LoVo (cell line): ENCODE data around the gene FBLIM1.

Source experiments
- DNase-seq: peaks from one replicate; pipeline ENCODE4 v3.0.0-alpha.2; 2016; ENCODE audit warnings: low spot score

Gene FBLIM1

DNA sequence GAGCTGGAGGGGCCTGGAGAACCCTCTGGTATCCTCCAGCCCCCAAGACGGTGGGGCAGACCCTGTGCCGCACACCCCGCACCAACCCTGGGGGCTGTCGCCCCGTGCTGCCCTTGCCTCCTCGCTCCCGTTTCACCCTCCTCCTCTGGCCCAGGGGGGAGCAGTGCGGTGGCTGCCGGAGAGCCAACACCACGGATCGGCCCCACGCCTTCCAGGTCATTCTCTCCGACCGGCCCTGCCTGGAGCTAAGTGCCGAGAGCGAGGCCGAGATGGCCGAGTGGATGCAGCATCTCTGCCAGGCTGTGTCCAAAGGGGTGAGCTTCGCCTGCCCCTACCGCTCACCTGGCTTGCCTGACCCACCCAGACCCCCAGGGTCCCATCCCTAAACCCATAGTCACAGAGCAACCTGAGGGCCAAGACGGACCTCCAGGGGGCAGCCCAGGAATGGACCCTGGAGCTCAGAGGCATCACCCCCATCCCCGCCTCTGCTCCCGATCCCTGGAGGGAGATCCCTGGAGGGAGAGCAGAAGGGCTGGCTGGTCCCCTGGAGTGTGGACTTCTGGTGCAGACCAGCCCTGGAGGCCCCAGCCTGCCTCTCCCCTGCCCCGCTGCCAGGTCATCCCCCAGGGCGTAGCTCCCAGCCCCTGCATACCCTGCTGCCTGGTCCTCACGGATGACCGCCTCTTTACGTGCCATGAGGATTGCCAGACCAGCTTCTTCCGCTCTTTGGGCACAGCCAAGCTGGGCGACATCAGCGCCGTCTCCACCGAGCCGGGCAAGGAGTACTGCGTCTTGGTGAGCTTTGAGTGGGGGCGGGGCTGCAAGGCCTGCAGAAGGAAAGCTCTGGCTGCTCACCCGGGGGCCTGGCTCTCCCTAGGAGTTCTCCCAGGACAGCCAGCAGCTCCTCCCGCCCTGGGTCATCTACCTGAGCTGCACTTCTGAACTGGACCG is 26.6 kb upstream of the FBLIM1 start:
- DNase-seq = no peak

DNA sequence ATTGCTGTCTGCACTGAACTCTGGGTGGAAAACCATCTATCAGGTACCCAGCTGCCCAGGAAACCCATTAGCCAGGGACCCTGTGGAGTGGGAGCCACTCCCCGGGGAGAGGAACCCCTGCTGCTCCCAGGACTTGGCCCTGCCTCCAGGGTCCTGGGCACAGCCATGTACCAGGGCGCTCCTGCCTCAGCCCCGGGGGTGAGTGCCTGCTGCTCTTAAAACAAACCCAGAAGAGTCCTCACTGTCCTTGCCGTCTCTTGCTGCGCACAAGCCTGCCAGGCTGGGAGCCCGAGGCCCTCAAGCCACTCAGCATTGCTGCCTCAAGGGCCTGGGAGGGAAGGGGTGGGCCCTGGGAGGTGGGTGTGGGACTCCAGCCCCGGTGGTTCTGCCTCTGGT is 25.9 kb upstream of the FBLIM1 start:
- no peak for DNase-seq

DNA sequence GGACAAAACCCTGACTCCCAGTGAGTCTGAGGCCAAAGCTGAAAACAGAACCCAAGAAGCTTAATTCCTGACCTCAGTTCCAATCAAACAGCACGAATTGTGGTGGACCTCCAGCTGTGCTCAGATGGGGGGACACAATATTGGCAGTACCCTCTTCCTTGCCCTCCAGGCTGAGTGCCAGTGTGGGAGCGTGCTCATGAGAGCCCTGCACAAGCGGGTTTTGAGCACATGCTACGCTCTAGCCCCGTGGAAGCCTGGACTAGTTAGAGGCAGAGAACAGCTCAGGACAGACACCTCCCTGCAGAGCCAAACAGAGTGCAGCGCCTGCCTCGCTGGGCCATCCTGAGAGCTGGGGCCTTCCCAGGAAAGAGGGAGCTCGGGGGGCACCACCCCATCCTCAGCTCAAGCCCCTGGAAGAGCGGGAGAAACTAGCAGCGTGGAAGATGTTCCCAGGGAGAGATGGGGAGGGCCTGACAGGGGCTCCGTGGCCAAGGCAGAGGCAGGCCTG is 25.3 kb upstream of the FBLIM1 start:
- DNase-seq = no peak

DNA sequence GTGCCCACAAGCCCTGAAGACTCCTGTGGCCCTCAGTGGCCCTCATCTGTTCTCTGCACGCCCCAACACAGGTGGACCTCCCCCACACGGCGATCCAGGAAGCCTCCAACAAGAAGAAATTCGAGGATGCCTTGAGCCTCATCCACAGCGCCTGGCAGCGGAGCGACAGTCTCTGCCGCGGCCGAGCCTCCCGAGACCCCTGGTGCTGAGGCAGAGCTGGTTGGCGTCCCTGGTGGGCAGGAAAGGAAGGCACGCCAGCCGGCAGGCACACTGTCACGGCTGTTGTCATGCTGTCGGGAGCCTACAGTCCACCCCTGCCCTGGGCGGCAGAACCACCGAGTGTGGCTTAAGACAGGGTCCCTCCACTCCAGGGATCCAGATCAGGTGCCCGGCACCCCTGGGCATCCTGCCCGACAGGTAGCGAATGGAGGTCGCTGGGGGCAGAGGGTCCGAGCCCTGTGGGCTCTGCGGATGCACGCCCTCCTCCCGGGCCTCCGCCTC is 24.8 kb upstream of the FBLIM1 start:
- DNase-seq = no peak

DNA sequence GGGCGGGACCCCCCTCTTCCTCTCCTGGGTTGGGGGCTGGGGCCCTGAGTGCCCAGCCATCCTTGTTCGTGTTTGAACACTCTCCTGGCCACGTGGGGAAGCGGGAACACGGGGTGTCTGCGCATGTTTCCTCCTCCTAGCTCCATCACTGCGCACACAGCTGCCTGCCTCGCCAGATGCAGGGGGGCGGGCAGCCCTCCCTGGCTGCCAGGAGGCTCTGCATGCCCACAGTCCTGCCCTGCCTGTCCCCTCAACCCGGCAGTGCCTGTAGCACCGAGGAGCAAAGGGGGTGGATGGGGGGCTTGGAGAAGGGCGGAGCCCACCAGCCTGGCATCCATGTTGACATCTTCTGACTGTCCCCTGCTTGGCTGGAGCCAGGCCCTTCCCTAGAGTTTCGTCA is 24.3 kb upstream of the FBLIM1 start:
- no peak for DNase-seq

DNA sequence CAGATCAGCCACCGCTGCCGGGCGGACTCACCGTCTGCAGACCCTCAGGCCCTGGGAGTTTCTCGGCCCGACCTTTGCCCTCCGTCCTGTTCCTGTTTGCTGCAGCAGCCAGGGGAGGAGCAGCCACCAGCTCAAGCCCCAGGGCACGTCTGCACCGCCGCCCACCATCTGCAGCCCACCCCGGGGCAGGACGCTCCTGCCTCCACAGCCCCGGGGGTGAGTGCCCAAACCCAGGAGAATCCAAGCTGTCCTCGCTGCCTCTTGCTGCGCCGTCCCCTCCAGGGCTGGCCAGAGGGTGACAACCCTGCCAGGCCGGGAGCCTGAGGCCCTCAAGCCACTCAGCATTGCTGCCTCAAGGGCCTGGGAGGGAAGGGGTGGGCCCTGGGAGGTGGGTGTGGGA is 23.7 kb upstream of the FBLIM1 start:
- no peak for DNase-seq

DNA sequence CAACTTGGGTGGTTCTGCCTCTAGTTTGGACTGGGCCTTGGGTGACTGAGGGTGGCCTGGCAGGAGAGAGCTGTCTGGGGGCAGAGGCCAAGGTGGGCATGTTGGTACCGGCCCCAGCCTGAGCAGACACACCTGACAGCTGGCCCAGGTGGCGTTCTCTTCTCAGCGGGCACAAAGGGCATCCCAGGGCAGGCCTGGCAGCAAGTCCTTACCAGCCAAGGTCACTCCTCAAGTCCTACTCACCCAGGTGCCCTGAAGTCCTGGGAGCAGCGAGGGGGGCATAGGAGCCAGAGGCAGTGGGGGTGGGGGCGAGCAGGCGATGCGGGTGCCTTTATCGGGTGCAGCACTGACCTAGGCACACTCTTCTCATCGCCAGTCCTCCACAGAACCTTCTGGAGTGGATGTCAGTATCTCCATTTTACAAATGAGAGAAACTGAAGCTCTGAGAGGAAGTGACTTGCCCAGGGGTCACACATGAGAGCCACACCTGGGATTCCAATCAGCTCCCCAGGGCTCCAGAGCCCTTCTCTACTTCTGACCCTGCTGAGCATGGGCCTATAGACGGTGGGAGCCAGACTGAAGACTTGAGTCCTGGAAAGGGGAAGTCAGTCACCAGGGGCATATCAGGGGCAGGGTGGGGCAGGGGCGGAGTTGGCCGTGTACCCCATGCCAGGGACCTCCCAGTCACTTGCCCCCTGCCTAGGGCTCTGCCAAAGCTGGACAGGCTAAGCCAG is 23.1 kb upstream of the FBLIM1 start:
- DNase-seq = no peak

DNA sequence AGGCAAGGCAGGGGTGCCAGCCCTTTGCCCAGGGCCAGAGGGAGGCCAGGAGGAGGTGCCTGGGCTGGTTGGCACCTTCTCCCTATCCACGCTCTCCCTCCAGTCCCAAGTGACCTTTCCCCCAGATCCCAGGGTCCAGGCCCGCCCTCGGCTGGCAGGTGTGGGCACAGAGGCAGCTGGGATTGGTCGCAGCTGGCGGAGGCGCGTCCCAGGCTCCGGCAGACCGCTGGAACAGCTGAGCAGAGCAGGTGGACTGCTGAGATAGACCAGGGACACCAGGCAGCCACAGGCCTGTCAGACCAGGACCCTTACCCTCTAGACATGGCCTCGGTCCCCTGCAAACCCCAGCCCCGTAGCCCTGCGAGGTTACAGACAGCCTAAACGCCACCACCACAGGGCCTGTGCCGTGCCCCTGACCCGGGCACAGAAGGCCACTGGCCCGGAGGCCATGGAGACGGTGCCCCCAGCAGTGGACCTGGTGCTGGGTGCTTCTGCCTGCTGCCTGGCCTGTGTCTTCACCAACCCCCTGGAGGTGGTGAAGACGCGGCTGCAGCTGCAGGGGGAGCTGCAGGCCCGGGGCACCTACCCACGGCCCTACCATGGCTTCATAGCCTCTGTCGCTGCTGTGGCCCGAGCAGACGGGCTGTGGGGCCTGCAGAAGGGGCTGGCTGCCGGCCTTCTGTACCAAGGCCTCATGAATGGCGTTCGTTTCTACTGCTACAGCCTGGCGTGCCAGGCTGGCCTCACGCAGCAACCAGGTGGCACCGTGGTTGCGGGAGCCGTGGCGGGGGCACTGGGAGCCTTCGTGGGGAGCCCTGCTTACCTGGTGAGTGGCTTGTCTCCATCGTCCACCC is 22.3 kb upstream of the FBLIM1 start, which contains the start of gene SLC25A34:
Gene SLC25A34, plus strand, starts transcription at position 221 of the 854 bp plus-strand sequence. Its CDS starts 228 bp downstream, at position 449.
- DNase-seq = no peak

DNA sequence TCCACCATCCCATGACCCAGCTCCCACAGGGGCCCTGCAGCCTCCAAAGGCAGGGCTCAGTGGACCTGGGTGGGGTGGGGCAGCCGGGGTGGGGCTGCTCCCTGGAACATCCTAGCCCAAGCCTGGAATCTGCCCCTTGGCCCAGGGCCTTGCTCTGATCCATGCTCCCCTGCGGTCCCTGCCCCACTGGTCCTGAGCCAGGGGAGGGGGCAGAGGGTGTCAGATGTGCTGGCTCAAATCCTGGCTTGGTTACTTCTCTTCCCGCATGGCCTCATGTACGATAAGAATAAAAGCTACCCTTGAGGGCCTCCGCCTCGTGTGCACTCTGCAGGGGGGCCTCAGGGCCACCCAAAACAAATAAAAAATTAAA is 21.7 kb upstream of the FBLIM1 start:
- DNase-seq = no peak

DNA sequence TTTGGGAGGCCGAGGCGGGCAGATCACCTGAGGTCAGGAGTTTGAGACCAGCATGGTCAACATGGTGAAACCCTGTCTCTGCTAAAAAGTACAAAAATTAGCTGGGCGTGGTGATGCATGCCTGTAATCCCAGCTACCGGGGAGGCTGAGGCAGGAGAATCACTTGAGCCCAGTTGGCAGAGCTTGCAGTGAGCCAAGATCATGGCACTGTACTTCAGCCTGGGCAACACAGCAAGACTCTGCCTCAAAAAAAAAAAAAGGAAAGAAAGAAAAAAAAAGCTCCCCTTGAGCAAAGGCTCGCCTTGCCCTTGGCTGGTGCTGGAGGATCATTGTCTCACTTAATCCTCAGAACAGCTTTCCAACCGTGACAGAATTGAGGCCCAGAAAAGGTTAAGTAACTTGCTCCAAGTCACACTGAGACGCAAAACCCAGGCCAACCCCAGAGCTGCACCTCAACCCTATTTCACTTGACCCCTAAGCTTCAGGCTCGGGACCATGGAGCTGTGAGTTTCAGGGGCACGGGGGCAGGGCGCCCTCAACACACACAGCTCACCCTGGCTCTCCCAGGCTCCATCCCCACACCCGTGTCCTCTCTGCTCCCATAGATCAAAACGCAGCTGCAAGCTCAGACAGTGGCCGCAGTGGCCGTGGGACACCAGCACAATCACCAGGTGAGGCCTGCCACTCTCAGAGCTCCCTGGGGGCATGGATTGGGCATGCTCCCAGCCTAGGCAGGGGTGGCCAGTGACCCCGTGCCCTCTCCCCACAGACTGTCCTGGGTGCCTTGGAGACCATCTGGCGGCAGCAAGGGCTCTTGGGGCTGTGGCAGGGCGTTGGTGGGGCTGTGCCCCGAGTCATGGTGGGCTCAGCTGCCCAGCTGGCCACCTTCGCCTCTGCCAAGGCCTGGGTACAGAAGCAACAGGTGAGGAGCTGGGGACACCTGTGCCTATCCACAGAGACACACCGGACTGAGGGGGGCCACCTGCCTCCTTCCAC is 21.0 kb upstream of the FBLIM1 start:
- DNase-seq = no peak

DNA sequence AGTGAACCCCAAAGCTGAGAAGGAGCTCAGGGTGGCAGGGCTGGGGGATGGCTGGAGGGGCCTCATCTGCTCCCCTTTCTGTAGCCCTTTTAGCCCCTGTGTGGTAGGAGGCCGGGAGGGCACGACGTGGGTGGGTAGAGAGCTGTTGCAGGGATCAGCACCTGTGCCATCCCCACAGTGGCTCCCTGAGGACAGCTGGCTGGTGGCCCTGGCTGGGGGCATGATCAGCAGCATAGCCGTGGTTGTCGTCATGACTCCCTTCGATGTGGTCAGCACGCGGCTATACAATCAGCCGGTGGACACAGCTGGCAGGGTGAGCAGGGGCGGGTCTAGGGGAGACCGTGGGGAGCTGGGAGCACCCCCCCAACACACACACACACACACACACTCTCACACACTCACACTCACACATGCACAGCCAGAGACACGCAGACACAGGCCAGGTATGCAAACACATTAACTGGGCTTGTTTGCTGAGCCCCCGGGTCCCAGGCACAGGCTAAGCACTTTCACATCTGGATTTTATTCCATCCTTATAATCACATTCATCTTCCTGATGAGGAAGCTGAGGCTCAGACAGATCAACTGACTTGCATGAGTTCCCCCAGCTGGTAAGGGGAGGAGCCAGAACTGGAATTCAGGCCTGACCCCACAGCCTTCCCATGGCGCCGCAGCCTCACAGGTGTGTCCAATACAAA is 20.0 kb upstream of the FBLIM1 start:
- DNase-seq = no peak

DNA sequence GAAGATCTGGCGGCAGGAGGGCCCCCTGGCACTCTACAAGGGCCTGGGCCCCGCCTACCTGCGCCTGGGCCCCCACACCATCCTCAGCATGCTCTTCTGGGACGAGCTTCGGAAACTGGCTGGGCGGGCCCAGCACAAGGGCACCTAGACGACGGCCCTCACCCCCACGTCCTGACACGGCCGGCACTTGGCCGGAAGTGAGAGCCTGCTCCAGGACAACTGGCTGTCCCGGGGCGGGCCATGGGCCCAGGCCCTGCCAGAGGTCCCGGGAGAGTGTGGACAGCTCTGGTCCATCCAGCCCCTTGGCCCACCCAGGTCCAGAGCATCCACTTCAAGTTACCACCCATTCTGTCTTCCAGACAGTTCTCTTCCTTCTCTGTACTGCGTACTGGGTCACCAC is 19.3 kb upstream of the FBLIM1 start:
- no peak for DNase-seq

DNA sequence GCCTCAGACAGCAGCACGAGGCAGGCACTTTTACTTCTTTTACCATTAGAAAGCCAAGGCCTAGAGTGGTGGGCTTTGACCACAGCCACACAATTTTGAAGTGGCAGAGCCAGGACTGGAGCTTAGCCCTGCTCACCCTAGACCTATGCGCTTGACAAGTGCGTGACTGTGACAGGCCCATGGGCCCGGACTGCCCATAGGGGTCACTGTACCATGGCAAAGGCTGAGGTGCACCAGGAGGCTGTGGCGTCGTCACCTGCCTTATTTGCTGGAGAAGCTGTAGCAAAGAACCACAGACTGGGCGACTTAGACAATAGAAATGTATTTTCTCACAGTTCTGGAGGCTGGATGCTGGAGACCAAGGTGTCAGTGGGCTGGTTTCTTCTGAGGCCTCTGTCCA is 18.9 kb upstream of the FBLIM1 start:
- DNase-seq = no peak

DNA sequence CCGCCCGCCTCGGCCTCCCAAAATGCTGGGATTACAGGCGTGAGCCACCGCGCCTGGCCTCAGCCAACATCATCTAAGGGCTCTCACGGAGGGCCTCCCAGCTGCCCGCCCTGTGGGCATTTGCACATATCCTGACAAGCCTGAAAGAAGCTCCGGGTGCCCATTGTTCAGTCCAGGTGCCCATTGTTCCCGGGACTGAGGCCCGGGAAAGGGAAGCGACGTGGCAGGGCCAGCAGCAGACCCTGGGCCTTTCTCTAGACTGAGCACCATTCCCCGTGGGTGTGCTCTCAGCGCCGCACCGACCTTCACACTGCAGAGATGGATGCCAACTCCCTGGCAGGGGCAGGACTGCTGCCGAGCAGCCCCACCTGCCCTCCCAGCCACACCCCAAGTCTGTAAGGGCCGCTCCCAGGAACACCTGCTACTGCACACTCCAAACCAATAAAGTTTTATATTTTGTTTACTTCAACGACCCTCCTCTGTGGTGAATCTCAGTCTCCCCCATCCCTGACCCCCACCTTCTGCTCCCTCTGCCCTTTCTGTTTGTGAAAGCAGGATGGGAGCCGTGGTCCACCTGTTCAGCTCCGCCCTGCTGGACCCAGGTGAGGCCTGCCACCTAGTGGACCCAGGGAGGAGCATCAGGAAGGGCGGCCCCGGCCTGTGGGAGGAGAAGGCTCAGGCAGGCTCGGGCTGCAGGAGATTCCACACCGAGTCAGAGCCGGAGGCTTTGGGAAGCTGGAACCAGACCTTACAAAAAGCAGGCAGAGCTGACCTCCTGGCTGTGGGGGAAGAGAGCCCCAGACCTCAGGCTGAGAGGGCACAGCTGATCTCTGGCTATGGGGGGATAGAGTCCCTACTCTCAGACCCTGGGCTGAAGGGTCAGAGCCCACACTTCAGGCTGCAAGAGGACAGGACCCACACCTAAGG is 17.4 kb upstream of the FBLIM1 start:
- DNase-seq = peak; percentile 84

DNA sequence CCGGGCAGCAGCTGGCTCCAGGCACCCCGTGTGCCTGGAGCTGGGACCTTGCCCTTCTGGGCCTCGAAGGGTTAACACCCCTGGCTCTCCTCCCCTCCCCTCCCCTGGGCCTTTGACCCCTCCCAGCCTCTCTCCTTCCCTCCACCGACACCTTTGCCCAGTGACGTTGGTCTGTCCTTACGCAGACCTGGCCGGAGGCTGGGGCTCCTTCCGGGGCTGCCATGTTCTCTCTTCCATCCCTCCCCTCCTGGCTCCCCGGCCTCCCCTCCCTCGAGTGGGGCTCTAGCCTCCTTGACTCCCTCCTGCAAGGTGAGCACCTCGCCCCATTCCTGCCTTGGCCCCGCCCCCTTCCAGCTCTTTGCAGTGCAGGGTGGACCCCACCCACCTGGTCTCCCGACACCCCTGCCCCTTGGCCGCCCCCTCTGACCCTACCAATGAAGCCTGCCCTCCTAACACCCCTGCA is 16.2 kb upstream of the FBLIM1 start, which contains the start of gene TMEM82:
Gene TMEM82, plus strand, starts transcription at position 161 of the 463 bp plus-strand sequence. Its CDS starts 61 bp downstream, at position 222.
- no peak for DNase-seq

DNA sequence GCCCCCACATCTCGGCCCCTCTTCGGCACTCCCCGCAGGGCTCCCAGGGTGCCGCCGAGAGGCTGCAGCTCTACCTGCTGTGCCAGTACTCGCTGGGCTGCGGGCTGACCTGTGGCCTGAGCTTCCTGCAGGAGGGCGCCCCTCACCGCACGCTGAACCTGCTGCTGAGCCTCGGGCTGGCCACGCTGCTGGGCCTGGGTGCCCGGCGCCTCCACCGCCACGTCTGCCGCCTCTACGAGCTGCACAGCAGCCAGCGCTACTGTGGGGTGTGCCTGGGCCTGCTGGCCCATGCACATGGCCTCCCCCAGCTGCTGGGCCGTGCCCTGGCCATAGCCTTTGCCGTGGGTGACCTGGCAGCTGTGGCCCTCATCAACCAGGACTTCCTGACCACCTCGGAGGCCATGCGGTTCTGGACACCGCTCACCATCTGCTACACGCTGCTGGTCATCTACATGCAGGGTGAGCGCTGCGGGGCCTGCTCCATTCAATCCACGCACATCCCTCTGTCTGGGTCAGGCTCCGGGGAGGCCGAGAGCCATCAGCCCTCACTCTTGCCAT is 14.4 kb upstream of the FBLIM1 start:
- no peak for DNase-seq

DNA sequence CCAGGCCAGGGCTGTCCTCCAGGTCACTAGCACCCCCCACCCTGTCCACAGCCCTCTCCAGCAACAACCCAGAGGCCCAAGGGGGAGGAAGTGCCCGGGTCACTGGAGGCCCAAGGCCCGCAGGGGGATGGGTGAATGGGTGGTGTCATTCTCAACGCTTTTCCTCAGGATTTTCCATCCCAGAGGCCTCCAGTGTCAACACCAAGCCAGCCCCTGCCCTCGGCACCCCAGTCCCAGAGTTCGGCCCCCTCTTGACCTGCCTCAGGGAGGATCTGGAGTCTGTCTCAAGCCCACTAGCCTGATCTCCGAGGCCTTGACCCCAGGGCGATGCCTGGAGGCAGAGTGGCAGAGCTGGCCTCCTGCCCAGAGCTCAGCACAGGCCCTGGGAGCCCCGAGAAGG is 11.2 kb upstream of the FBLIM1 start:
- no peak for DNase-seq

DNA sequence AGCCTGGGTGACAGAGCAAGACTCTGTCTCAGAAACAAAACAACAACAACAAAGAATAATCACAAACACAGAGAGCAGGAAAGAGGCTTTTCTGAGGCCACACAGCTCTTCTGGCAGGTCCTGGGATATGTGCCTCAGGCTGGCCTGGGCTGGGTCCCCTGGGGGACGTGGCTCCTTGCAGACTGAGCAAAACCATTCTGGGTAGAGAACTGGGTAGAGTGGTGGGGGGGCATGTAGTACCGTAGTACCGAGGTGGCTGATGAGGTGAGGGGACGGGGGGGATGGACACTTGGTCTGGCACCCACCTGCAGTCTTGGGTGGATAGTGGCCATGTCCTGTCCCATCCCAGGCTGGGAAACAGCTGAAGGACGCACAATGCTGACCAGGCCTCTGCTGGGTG is 10.3 kb upstream of the FBLIM1 start:
- DNase-seq = no peak
